ENCODE measurements around the gene KCTD10. TPM values are rescaled to one million over a fixed set of nuclear protein-coding genes. Genes with fewer than 3 reads are reported as not detected.

Gene KCTD10
- total RNA-seq, 1 experiment from 2014 or later = 44.7 TPM

DNA sequence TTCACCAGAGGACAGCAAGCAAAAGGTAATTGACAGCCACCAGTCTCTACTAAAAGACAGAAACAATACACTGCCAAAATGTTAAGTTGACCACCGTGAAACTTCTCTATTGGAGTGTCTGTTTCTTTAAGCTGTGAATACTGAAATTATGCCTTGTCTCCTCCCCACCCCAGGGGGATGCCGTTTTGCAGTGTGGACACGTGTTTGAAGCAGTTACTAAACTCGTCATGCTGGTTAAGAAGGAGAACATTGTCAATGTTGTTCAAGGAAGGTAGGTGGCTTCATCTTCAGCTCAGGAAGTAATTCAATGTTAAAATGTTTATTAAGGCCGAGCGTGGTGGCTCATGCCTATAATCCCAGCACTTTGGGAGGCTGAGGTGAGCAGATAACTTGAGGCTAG, 32.8 kb downstream of the KCTD10 start:
- DNase-seq (ENCODE audit: low spot score) (no peak), ATAC-seq (no peak)
- Mint-ChIP-seq H3K4me1 (0 out of 2 replicates have a peak, but pooled peaks cover 2% of the 10 kb centered on the region), H3K9me3 (no peaks in the 10 kb centered on the region), H3K4me3 (no peak overlapping the region), H3K27me3 (ENCODE audit: low read depth) (no peaks in the 10 kb centered on the region), H3K27ac (no peak overlapping the region; the same call in 1 of the 2 replicates), H3K36me3 (peaks cover 6% of the 10 kb centered on the region)
- TF ChIP-seq CREM (CRISPR knock-in tag; IDR thresholded peaks at IDR 0.05) (no peak), HMGA2 (CRISPR knock-in tag; IDR thresholded peaks at IDR 0.05) (no peak), ZNF396 (CRISPR knock-in tag; IDR thresholded peaks at IDR 0.05; ENCODE audit: borderline replicate concordance) (no peak), NFYB (CRISPR knock-in tag; conservative IDR thresholded peaks at IDR 0.05; ENCODE audit: low read depth) (no peak), MLX (CRISPR knock-in tag; IDR thresholded peaks at IDR 0.05) (no peak), ZNF416 (CRISPR knock-in tag; IDR thresholded peaks at IDR 0.05) (no peak), SOX15 (CRISPR knock-in tag; IDR thresholded peaks at IDR 0.05) (no peak), TEAD1 (CRISPR knock-in tag; IDR thresholded peaks at IDR 0.05) (no peak), ZNF317 (CRISPR knock-in tag; IDR thresholded peaks at IDR 0.05; ENCODE audit: borderline replicate concordance, low read depth) (no peak)
- TF ChIP-seq, protein P1, sequence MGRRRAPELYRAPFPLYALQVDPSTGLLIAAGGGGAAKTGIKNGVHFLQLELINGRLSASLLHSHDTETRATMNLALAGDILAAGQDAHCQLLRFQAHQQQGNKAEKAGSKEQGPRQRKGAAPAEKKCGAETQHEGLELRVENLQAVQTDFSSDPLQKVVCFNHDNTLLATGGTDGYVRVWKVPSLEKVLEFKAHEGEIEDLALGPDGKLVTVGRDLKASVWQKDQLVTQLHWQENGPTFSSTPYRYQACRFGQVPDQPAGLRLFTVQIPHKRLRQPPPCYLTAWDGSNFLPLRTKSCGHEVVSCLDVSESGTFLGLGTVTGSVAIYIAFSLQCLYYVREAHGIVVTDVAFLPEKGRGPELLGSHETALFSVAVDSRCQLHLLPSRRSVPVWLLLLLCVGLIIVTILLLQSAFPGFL (CRISPR knock-in tag; IDR thresholded peaks at IDR 0.05; ENCODE audit: borderline replicate concordance) = no peak
- TF ChIP-seq, protein P2, sequence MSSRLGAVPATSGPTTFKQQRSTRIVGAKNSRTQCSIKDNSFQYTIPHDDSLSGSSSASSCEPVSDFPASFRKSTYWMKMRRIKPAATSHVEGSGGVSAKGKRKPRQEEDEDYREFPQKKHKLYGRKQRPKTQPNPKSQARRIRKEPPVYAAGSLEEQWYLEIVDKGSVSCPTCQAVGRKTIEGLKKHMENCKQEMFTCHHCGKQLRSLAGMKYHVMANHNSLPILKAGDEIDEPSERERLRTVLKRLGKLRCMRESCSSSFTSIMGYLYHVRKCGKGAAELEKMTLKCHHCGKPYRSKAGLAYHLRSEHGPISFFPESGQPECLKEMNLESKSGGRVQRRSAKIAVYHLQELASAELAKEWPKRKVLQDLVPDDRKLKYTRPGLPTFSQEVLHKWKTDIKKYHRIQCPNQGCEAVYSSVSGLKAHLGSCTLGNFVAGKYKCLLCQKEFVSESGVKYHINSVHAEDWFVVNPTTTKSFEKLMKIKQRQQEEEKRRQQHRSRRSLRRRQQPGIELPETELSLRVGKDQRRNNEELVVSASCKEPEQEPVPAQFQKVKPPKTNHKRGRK (CRISPR knock-in tag; IDR thresholded peaks at IDR 0.05; ENCODE audit: borderline replicate concordance) = no peak
- TF ChIP-seq, protein P3, sequence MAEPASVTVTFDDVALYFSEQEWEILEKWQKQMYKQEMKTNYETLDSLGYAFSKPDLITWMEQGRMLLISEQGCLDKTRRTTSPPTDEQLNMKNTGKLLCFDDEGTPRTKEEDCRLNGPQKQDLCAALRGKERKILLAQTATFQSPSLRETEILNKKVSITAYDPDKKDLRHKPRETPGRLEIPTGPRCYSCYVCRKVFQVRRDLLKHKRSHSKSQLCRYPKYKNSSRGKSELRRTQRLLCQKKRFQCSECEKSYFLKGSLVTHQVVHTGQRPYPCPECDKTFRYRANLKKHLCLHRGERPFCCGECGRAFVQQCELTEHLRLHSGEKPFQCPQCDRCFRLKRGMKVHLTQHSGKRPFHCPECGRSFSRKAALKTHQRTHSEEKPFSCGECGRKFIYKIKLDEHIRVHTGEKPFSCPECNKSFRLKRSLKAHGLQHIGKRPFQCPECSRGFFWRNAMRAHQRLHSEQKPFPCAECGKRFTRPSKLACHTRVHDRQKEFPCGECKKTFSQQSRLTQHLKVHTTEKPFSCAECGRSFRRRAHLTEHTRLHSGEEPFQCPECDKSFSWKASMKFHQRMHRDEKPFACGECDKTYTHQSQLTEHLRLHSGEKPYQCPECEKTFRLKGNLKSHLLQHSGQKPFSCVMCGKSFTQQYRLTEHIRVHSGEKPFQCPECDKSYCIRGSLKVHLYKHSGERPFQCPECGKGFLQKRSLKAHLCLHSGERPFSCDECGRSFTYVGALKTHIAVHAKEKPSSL (CRISPR knock-in tag; conservative IDR thresholded peaks at IDR 0.05) = no peak
- TF ChIP-seq, protein P4, sequence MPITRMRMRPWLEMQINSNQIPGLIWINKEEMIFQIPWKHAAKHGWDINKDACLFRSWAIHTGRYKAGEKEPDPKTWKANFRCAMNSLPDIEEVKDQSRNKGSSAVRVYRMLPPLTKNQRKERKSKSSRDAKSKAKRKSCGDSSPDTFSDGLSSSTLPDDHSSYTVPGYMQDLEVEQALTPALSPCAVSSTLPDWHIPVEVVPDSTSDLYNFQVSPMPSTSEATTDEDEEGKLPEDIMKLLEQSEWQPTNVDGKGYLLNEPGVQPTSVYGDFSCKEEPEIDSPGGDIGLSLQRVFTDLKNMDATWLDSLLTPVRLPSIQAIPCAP (CRISPR knock-in tag; IDR thresholded peaks at IDR 0.05) = no peak
- TF ChIP-seq, protein P5, sequence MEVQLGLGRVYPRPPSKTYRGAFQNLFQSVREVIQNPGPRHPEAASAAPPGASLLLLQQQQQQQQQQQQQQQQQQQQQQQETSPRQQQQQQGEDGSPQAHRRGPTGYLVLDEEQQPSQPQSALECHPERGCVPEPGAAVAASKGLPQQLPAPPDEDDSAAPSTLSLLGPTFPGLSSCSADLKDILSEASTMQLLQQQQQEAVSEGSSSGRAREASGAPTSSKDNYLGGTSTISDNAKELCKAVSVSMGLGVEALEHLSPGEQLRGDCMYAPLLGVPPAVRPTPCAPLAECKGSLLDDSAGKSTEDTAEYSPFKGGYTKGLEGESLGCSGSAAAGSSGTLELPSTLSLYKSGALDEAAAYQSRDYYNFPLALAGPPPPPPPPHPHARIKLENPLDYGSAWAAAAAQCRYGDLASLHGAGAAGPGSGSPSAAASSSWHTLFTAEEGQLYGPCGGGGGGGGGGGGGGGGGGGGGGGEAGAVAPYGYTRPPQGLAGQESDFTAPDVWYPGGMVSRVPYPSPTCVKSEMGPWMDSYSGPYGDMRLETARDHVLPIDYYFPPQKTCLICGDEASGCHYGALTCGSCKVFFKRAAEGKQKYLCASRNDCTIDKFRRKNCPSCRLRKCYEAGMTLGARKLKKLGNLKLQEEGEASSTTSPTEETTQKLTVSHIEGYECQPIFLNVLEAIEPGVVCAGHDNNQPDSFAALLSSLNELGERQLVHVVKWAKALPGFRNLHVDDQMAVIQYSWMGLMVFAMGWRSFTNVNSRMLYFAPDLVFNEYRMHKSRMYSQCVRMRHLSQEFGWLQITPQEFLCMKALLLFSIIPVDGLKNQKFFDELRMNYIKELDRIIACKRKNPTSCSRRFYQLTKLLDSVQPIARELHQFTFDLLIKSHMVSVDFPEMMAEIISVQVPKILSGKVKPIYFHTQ (CRISPR knock-in tag; IDR thresholded peaks at IDR 0.05) = no peak
- POLR2A ChIA-PET = no interaction called here
- CTCF ChIA-PET = interaction anchor here (2.5 to 3.1 kb wide), 2 partner anchors 11 to 16 kb away, joined by 9 to 20 read pairs; no protein-coding TSS in a partner anchor

- Mint-ChIP-seq H3K36me3 (peaks cover 2% of the 10 kb centered on the region; the same call in 1 of the 2 replicates), H3K4me3 (no peak overlapping the region), H3K9me3 (no peaks in the 10 kb centered on the region), H3K27me3 (ENCODE audit: low read depth) (no peaks in the 10 kb centered on the region; the same call in 1 of the 2 replicates), H3K4me1 (0 out of 2 replicates have a peak, but pooled peaks cover 2% of the 10 kb centered on the region), H3K27ac (no peak overlapping the region; the same call in 1 of the 2 replicates)
- CTCF ChIA-PET = interaction anchor here (2.5 to 3.1 kb wide), 2 partner anchors 10 to 16 kb away, joined by 9 to 20 read pairs; no protein-coding TSS in a partner anchor
- POLR2A ChIA-PET = no interaction called here
- TF ChIP-seq ZNF219 (CRISPR knock-in tag; IDR thresholded peaks at IDR 0.05; ENCODE audit: borderline replicate concordance) = no peak
- no peak for TF ChIP-seq GRHL2 (CRISPR knock-in tag; IDR thresholded peaks at IDR 0.05; ENCODE audit: insufficient replicate concordance, severe bottlenecking)
- TF ChIP-seq RORB (CRISPR knock-in tag; IDR thresholded peaks at IDR 0.05) = no peak
- DNase-seq (ENCODE audit: low spot score) (no peak), ATAC-seq (no peak)
Observed at GRCh38 chr12:109443794-109444193, 33.3 kb downstream of the KCTD10 start.
